ENCODE measurements around the gene AGPAT3. TPM values are rescaled to one million over a fixed set of nuclear protein-coding genes. Genes with fewer than 3 reads are reported as not detected.

AGPAT3 gene
- total RNA-seq, 2 experiments from 2014 or later: 66.7 to 69.0 TPM

- CTCF ChIA-PET: no interaction called here
- POLR2A ChIA-PET: no interaction called here
Observed at GRCh38 chr21:43927591-43928221, 62.7 kb downstream of the AGPAT3 start.

GRCh38 chr21:43928222-43929125 lies 63.5 kb downstream of the AGPAT3 start:
- POLR2A ChIA-PET: no interaction called here
- CTCF ChIA-PET: no interaction called here

- ChIA-PET POLR2A (no interaction called here), CTCF (interaction anchor here (1.2 kb wide), 1 partner anchor 11 kb away, joined by 3 read pairs; no protein-coding TSS in a partner anchor)
Observed at GRCh38 chr21:43929217-43929971, 64.4 kb downstream of the AGPAT3 start.

- ChIA-PET POLR2A (no interaction called here), CTCF (interaction anchor here (1.2 kb wide), 1 partner anchor 10 kb away, joined by 3 read pairs; no protein-coding TSS in a partner anchor)
Observed at GRCh38 chr21:43930074-43930847, 65.2 kb downstream of the AGPAT3 start.

- ChIA-PET POLR2A (no interaction called here), CTCF (interaction anchor here (1.2 kb wide), 1 partner anchor 9 kb away, joined by 3 read pairs; no protein-coding TSS in a partner anchor)
Observed at GRCh38 chr21:43930848-43931375, 65.9 kb downstream of the AGPAT3 start.

- CTCF ChIA-PET: no interaction called here
- POLR2A ChIA-PET: no interaction called here
Observed at GRCh38 chr21:43931489-43931888, 66.5 kb downstream of the AGPAT3 start.

- POLR2A ChIA-PET: no interaction called here
- CTCF ChIA-PET: interaction anchor here (1.0 kb wide), 1 partner anchor 121 kb away, joined by 4 read pairs; no protein-coding TSS in a partner anchor
Observed at GRCh38 chr21:43932005-43932404, 67.0 kb downstream of the AGPAT3 start.

GRCh38 chr21:43933199-43933598 lies 68.2 kb downstream of the AGPAT3 start:
- POLR2A ChIA-PET: interaction anchor here (0.5 kb wide), 1 partner anchor 67 kb away, joined by 4 read pairs; no protein-coding TSS in a partner anchor
- CTCF ChIA-PET: no interaction called here

GRCh38 chr21:43933680-43934079 lies 68.7 kb downstream of the AGPAT3 start:
- ChIA-PET POLR2A (no interaction called here), CTCF (no interaction called here)

- ChIA-PET POLR2A (no interaction called here), CTCF (interaction anchor here (1.6 kb wide), 1 partner anchor 13 kb away, joined by 5 read pairs; no protein-coding TSS in a partner anchor)
Observed at GRCh38 chr21:43934116-43934515, 69.1 kb downstream of the AGPAT3 start.

- CTCF ChIA-PET: interaction anchor here (0.9 to 1.6 kb wide), 3 partner anchors 13 to 116 kb away, joined by 3 to 5 read pairs (median 4); no protein-coding TSS in a partner anchor
- POLR2A ChIA-PET: no interaction called here
Observed at GRCh38 chr21:43934716-43935705, 70.0 kb downstream of the AGPAT3 start.

GRCh38 chr21:43935711-43936110 lies 70.7 kb downstream of the AGPAT3 start:
- CTCF ChIA-PET: interaction anchor here (0.9 to 1.6 kb wide), 3 partner anchors 14 to 117 kb away, joined by 3 to 5 read pairs (median 4); no protein-coding TSS in a partner anchor
- POLR2A ChIA-PET: no interaction called here

- POLR2A ChIA-PET: no interaction called here
Observed at GRCh38 chr21:43936247-43936967, 71.4 kb downstream of the AGPAT3 start.

GRCh38 chr21:43937051-43937832 lies 72.2 kb downstream of the AGPAT3 start:
- CTCF ChIA-PET: interaction anchor here (0.7 to 2.2 kb wide), 7 partner anchors 10 to 126 kb away, joined by 3 to 8 read pairs (median 4); no protein-coding TSS in a partner anchor
- POLR2A ChIA-PET: no interaction called here

More at GRCh38 chr21:43936247-43936967, 71.4 kb downstream of the AGPAT3 start:
- CTCF ChIA-PET: interaction anchor here (0.9 to 1.6 kb wide), 2 partner anchors 39 to 117 kb away, joined by 3 to 4 read pairs; no protein-coding TSS in a partner anchor

GRCh38 chr21:43937891-43938309 lies 72.9 kb downstream of the AGPAT3 start:
- ChIA-PET CTCF (interaction anchor here (0.7 to 2.2 kb wide), 11 partner anchors 9 to 129 kb away, joined by 3 to 8 read pairs (median 4); no protein-coding TSS in a partner anchor), POLR2A (no interaction called here)

Data from activated CD8-positive, alpha-beta memory T cell treated with anti-CD3 and anti-CD28 coated beads for 36 hours (primary cell).